Measurements from ENCODE around the gene TSPAN5.

The TSPAN5 gene

DNA sequence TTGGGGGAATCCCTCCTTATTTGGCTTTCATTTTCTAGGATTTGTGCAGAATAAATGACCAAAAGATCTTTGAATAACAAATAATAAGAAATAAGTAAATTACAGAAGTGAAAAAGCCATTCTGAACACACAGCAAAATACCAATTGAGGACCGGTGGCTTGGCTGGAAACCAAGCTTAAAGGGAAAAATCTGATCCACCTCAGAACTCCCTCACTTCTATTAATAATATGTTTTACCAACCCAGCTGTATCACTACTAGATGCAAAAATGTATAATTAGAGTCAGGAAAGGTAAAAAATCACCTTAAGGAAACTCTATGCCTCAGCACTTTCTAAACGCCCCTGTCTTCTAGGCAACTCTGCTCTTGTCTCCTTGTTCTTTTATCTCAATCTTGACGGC lies 77.3 kb downstream of the TSPAN5 start:
- DNase-seq, result no peak

DNA sequence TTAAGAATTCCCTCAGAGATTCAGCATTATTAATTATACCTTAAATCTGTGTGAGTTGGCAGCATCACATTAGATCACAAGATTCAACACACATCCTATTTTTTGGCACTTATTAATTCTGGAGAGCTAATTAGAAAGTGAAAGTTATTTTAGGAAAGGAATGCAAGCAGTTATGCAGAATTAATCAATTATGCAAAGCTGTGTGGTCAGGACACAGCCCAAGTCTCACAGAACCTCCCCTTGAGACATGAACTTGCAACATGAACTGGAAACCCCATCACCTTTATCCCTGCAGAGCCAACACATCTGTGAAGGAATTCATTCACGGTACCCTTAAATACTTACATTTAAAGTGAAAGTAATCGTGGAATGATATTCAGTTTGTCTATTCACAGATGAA lies 80.5 kb downstream of the TSPAN5 start:
- DNase-seq, result no peak

DNA sequence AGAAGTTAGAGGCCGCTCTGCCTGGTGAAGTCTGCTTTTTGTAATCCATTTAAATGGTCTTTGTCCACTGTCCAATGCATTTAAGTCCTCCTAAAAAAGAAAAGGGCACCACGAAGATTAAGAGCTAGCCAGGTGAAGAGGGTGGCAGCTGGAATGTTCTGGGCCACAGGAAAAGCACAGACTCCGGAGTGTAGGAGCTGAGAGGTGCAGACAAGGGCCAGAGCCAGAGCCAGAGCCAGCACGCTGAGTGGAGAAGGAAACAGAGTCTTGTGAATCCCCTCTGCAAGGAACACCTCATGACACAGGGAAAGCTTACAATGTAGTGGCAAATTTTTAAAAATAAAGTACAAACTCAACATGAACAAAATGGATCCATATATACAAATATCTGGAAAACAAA lies 83.6 kb downstream of the TSPAN5 start:
- DNase-seq, result no peak

DNA sequence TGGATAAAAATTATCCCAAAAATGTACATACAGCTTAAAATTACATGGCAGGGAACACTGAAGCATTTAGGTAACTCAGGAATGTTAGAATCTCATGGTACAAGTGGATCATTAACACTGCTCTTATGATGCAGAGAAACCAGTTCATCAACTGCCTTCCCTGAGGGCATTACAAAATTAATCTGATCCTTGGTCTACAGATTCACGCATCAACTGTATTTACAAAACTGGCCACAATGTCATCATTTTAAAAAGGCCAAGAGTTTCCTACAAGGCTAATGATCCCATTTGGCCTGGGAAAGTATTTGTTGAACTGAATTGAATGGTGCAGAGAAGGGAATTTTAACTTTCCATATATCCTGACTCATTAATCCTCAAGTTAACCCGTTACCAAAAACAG lies 84.6 kb downstream of the TSPAN5 start:
- no peak for DNase-seq

DNA sequence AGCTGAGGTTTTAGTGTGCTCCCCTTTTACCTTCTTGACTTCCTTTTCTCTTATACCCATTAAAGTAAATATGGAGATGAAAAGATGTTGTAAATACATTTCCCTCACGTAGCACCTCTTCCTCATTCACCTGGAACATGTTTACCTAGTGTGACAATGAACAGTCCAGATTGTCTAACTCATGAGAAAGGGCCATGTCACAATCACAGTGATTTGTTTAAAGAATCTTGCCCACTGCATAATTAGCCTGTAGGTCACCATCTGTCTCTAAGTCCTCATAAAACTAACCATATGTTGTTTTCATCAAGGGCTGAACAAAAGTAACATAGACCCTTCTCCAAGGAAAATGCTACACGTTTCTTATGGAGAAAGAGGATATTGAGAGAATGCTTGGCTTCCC lies 85.7 kb downstream of the TSPAN5 start:
- no peak for DNase-seq

DNA sequence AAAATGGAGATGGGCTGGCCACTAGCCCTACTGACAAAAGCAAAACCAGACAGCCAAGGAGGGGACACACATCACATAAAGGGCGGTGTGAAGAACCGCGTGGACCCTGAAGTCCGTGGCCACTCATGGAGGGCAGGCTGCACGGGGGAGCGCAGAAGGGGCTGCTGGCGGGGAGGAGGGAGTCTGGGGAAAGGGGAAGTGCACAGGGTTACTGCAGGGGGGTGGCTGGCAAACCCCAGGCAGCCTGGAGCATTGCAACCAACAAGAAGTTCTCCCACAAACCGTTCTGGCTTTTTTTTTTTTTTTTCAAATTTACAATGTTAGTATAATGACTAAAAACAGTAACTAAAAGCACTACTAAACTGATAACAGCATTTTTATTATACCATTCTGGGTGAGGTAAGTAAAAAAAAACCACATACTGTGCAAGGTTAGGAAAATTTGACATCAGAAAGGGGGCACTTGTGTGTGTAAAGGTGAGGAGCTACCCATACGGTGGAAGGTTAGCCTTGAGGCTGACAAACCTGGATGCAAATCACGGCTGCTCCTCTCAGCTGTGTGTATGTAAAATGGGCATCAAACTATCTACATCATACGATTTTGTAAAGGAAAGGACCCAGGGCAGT lies 87.1 kb downstream of the TSPAN5 start:
- no peak for DNase-seq

DNA sequence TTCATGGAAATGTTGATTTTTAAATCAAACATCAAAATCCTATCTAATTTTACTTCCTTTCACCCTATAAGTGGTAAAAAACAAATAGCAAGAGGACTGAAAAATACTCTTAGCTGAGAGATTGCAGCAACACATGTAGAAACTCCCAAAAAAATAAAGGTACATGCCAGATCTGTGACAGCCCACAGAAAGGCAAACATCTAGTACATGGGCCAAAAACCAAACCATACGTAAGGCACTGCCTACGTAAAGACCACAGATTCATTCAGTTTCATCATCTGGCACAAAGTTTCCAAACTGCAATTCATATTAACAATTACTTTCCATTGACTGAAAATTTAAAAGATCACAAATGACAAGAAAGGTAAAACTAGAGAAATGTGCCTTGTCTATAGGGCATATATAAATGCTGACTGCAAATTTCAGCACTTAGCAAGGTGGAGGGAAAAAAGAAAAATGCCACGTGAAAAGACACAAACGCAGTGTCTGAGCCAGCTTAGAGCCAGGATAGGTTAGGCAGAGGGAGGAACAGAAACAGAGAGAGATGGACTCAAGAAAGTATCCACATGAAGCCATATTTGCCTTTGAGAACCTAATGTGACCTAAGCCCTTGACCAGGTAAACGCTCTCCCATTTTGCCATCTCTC lies 88.1 kb downstream of the TSPAN5 start:
- DNase-seq, result no peak

DNA sequence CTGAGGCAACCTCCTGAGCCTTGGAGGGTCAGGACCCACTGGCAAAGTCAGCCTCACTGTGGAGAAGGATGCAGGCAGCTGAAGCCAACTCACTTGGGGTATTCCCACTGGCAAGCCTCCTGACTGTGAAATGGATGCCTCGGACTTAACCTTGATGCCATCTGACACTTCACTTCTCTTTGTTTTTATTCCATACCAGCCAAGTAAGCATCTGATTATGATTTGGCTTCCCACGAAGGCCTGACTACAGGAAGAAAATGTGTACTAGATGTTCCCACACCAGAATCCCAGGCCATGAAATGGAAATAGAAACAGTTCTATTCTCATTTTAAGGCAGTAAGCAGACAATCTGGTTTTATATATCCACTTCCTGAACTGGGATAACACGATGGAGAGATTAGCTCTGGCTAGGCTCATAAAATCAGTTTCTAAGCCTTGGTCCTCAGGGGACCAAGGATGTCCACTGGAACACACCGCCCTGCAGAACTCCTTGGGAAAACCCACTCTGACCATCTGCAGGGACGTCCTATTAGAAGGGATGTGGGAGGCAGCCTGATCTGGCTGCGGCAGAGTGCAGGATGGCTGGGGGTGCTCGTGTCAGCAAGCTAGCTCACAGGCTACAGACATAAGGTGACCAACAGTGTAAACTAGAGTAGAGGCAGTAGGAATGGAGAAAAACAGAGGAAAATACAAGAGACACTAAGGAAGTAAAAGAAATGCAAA lies 89.3 kb downstream of the TSPAN5 start:
- no peak for DNase-seq

DNA sequence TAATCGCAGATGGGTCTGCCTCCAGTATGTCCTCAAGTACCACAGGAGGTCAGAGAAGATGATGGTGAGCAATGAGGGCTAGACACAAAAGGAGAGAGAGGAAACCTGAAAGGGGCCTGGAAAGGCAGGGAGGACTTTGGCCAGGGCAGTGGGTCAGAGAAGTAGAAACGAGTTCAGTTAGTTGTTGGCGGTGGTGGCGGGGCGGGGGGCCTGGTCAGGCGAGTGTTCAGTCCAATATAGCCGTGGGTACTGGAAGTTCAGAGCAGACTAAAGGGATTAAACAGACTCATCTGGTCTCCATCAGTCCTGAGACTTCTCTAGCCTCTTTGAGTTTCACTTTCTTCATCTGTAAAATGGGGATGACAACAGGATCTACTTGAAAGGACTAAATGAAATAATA lies 90.8 kb downstream of the TSPAN5 start:
- no peak for DNase-seq

DNA sequence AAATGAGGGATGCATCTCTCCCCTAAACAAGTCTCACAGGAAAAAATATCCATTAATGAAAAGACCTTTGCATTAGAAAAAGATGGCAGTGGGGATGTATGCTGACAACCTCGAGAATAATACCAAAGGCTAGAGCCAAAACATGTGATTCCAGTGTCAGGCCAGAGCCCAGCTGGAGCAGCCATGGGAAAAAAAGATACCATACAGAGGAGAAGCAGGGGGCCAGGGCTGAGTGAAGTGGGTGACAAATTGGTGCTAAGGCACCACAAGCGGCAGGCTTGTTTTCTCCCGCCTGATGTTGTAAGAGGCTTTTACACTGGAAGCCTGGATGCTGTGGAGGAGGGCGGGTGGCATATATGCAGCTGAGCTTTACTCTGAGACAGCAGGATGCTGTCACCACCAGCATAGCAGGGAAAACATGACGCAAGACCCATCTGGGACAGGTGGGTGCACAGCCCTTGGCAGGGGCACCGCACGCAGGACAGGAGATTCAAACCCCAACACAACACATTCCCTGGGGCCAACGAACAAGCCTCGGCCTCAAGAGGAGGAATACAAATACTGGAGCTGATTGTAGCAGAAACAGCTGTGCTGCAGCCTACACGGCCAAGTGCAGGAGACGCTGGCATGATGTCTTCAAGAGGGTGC lies 91.9 kb downstream of the TSPAN5 start:
- no peak for DNase-seq

DNA sequence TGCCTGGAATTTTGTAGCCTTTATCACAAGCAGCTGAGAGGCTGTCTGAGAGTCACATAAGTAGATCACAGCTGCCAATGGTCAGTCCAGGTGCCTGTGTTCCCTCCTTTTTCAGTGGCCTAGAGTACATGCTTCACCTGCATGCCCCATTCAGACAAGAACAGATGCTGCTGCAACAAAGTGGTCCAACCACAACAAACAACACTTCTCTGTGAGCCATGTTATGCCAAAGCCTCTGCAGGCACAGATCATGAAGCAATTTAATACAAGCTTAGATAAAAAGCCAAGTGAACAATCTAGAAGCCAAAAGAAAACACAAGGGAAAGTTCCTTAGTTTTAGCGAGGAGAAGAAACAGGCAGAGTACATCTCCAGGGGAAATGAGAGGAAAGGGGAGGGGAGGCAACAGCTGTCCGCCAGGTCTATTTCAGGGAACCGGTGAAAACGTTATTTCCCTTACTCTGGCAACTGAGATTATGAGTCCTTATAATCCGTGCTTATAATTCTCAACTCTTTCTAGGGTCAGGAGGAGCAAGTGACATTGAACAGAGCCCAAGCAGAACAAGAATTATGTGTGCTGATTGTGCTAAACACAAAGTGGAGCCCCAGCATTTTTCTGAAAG lies 92.6 kb downstream of the TSPAN5 start:
- DNase-seq, result no peak

DNA sequence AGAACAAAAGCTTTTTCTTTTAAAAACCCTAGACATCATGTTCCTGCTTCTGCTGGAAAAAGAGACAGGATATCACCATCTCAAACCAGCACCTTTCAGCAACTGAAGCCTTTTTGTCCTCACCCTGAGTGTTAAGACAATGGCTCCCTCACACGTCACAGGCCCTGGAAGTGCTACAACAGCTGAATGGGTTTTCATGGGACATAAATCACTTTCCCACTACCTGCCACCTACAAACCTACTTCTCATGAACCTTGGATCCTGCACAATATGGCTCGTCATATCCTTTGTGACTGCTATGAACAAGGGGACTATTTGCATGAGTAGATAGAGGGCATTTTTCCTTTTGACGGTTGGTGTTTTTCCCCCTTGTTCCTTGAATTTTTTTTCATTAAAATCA lies 93.6 kb downstream of the TSPAN5 start:
- DNase-seq, result no peak

DNA sequence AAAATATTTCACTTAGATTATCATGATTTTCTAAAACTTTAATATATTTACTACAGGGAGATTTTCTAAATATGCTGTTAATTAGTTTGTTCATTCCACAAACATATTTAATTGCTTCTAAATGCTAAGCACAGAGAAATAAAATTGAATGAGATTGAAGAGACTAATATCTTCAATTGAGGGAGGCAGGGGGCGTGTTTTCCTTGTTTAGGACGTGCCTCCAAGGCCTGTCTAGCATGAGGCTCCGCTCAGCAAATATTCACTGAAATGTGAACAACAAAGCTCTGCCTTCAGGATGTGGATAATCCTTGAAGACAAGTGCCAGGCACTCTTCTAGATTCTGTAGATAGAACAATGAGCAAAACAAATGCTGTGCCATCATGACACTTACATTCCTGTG lies 98.1 kb downstream of the TSPAN5 start:
- no peak for DNase-seq

DNA sequence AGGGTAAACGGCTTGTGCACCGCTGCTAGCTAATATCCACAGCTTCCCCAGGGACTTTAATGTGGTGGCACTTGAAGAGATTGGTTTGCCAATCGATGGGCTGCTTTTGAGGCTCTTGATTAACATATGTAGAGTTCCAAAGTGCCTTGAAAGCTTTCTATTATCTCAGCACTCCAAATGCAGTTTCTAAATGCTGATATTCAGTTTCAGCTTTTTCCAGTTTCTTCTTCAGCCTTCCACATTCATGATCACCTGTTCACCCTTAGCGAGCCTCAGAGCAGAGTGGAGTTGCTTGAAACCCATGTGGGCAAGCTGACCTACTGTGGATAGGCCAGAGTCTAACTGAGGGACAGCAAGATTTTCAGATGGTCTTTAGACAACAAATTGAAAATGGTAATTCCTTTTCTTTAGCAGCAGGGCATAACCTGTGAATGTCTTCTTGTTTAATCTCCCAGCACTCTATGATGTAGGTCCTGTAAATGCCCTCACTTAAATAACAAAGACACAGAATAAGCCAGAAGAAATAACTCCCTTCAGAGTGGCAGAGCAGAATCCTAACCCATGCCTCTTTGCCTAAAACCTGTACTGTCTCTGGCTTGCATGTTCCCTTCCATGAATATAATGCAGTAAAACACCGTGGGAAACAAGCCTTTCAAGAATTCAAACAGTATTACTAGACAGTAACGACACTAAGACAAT lies 99.8 kb downstream of the TSPAN5 start:
- DNase-seq, result no peak

DNA sequence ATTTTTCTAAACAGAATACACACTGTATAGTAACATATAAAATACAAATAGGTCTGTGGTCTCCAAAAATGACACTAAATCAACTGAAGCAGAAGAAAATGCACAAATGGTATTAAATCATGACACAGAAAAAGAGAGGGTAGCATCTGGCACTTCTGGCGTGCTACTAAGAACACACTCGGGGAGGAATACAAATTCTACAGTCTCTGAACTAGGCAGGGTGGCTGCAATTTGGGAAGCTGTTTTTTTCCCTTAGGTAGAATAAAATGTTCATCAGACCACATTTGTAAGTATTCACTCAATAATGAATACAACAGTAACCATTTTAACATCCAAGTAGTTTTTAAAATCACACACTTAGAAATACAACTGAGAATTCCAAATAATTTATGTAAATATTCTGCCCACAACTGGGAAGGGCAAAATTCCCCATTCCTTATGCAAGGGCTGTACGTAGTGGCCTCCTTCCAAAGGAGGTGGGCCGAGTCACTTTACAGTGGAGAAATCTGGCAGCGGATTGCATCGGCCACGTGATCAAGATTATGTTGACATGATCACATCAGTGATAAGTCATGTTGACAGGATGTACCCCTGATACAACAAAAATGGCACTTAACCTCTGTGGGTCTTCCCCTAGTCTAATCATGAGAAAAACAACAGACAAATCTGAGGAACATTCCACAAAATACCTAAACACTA lies 101.1 kb downstream of the TSPAN5 start:
- DNase-seq, result no peak

DNA sequence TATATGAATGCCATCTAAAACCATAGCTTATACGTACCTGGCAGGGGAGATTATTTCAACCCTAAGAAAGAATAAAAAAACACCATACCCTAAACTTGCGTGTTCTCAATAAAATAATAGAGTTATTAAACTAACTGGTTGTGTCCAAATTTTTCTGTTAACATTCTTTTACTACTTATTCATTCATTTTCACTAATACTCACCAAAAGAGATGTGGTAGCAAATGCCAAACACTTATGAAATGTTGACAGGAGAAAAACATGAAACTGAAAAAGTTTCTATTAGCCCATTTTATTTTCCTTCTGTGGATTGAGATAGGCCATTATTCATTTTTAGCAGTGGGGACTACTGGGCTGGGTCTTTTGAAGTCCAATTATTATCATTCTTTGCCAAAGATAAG lies 102.0 kb downstream of the TSPAN5 start:
- no peak for DNase-seq

DNA sequence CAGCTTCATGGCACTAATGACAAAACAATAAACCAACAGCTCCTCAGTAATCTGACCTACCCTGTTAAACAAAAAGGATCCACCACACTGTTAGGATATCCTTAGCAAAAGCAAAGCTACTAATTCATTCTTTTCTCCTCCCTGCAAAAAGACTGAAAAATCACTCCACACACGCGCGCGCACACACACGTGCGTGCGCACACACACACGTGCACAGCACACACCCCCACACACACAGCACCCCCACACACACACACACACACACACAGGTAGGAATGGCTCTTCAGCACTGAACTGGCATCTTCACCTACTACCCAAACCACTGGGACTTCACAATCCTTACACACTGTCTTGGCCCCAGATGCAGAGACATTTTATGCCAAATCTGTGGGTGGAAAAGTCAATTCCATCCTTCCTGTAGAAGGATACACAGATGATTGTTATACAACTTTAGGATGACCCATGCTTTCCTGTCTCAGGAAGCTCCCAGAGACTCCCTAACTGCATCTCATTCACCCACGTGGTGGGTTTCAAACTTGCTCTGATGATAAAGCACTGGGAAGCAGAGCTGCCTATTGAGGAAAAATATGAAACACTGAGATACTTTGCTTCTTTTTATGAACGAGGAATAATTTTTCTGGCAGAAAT lies 102.5 kb downstream of the TSPAN5 start:
- DNase-seq, result no peak

DNA sequence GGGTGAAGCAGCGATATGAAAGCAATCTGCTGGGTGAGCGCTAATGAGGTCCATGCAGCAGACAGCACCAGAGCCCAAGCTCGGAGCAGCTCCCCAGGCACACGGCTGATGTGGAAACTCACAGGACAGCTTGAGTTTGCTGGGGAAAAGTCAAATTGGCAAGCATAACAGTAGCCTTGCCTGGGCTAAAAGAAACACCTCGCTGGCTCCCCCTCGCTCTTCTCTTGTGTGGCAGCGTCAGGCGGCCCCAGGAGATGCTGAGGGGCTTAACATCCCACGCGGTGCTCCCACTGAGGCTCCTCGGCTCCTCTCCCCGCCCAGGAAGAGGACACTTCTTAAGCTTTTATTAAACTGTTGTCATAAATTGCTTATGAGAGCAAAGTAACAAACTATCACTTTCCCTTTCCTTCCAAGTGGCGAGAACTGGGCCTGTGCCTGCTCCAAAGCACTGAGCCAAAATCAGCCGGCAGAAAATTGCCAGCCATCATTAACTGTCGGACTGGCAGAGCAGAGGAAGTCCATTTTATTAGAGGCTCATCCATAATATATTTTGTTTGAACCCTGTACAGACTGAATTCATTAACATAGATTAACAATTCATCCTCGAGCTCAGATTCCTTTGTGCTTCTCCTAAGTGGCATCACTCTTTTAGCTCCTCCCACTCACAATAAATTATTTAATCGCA lies 111.4 kb downstream of the TSPAN5 start:
- no peak for DNase-seq

DNA sequence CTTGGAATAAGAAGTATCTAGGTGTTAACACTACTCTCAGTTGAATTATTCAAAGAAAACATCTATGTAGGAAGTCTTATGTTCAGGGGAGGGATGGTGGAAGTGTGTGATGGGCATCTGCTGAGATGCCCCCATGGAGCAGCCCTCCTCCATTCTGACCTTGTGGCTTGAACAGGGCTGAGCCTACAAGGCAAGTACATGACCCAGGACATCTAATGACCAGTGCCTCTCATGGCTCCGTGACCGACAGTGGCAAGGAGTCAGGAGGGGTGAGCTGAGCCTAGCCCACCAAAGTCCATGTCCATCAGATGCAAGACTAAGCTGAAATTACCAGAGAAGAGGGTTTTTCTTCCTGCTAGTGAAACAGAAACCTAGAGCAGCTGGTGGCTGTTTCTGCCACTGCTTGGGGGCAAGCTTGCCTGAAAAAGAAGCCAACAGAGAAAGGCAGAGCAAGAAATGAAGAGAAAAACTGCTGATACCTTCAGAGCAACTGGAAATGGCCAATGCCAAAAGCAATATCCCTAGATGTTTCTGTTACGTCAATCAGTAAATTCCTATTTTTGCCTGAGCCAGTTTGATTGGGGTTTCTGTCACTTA lies 113.5 kb downstream of the TSPAN5 start:
- no peak for DNase-seq

DNA sequence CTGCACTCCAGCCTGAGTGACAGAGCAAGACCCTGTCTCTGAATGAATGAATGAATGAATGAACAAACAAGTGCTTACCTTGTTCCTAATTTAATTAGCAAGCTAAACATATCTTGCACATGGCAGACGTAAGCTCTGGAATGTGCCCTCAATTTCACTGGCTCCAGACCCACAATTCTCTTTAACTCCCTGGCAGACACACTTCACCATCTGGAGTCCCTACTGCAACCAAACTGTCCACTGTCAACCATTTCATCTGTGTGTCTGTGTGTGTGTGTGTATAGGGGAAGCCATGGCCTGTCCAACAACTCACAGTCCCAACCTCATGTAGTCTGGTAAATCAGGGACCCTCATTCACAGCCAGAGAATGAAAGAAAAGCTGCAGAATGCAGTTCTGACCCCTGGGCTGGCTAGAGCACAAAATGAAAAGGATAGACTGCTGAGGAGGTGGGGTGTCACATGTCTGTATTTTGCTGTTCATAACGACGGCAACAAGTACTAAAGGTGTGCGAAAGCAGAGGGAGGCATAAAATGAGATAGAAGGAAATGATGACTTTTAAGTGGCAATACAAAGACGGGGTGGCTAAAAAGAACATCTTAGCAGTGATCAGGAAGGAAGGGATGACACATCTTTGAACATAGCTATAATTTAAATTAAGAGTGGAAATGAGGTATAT lies 114.1 kb downstream of the TSPAN5 start:
- no peak for DNase-seq

Data from stimulated activated CD4-positive, alpha-beta T cell treated with anti-CD3 and anti-CD28 coated beads, Interleukin-4, amount 100 ng/mL, for 4 hours (primary cell).